ENCODE results near the gene RAB3D.

The RAB3D gene

GRCh38 chr19:11295180-11295579 is 44.3 kb downstream of the RAB3D start:
- FAIRE-seq = no peak

- no peak for FAIRE-seq
Measured at GRCh38 chr19:11293433-11294389, 45.7 kb downstream of the RAB3D start.

- FAIRE-seq = no peak
Measured at GRCh38 chr19:11291991-11292390, 47.5 kb downstream of the RAB3D start.

- no peak for FAIRE-seq
Measured at GRCh38 chr19:11291415-11291814, 48.0 kb downstream of the RAB3D start.

GRCh38 chr19:11290256-11290655 is 49.2 kb downstream of the RAB3D start:
- FAIRE-seq = no peak

GRCh38 chr19:11288349-11288748 is 51.1 kb downstream of the RAB3D start:
- FAIRE-seq = no peak

GRCh38 chr19:11286312-11286974 is 53.0 kb downstream of the RAB3D start:
- no peak for FAIRE-seq

- FAIRE-seq = no peak
Measured at GRCh38 chr19:11284515-11284914, 54.9 kb downstream of the RAB3D start.

- FAIRE-seq = no peak
Measured at GRCh38 chr19:11281356-11282049, 58.0 kb downstream of the RAB3D start.

- no peak for FAIRE-seq
Measured at GRCh38 chr19:11279505-11280236, 59.8 kb downstream of the RAB3D start.

GRCh38 chr19:11278670-11279069 is 60.8 kb downstream of the RAB3D start:
- no peak for FAIRE-seq

- FAIRE-seq = no peak
Measured at GRCh38 chr19:11274533-11275086, 64.8 kb downstream of the RAB3D start.

- FAIRE-seq = no peak
Measured at GRCh38 chr19:11273989-11274388, 65.5 kb downstream of the RAB3D start.

GRCh38 chr19:11273296-11273695 is 66.2 kb downstream of the RAB3D start:
- FAIRE-seq = no peak

All from endometrium (tissue), 2 donors.